OCI-LY7 (cell line): Measurements from ENCODE around the gene PER3. TPM values are rescaled to one million over a fixed set of nuclear protein-coding genes. Genes with fewer than 3 reads are reported as not detected.

ENCODE experiments used
- BruUV-seq: library from RNA; stranded (reverse); fragments of 400-500 nt; replicated peaks from 2 replicates; lab custom pipeline; 2021; lab: Mats Ljungman, UMichigan
- CTCF ChIA-PET: fragments of 300-600 bp; sonication (Branson Sonifier 250); formaldehyde crosslinking; loops from one replicate; lab custom pipeline; 2022; ENCODE audit warnings: antibody characterized with exemption; ENCODE audit not compliant: unreplicated experiment; lab: Charles Lee
- POLR2A ChIA-PET: fragments of 300-600 bp; sonication (Branson Sonifier 250); formaldehyde crosslinking; loops from one replicate; lab custom pipeline; 2022; ENCODE audit warnings: antibody characterized with exemption; lab: Charles Lee
- DNase-seq: peaks from one replicate; pipeline ENCODE4 v3.0.0-alpha.2; 2015; ENCODE audit warnings: low spot score
- H2AFZ ChIP-seq: fragments of 200-600 bp; sonication (generic), shearing (Covaris generic); 2 replicates; pipeline ENCODE4 v1.6.1; 2014; ENCODE audit warnings: mild to moderate bottlenecking, antibody characterized with exemption, low read length, moderate library complexity
- H3K27ac ChIP-seq: fragments of 200-600 bp; sonication (generic); 2 replicates; pipeline ENCODE4 v1.5.1; 2014; ENCODE audit warnings: mixed run types, low read depth, mild to moderate bottlenecking, moderate library complexity, low read length, inconsistent platforms; ENCODE audit not compliant: poor library complexity, severe bottlenecking
- H3K36me3 ChIP-seq: fragments of 200-600 bp; sonication (generic); 2 replicates; pipeline ENCODE4 v1.6.1; 2014; ENCODE audit warnings: mild to moderate bottlenecking, antibody characterized with exemption, low read length, moderate library complexity, mixed read lengths; ENCODE audit not compliant: insufficient read depth
- H3K4me1 ChIP-seq: fragments of 200-600 bp; sonication (generic); 2 replicates; pipeline ENCODE4 v1.5.1; 2014; ENCODE audit warnings: mild to moderate bottlenecking, low read length; ENCODE audit not compliant: insufficient read depth, poor library complexity, severe bottlenecking
- H3K4me2 ChIP-seq: fragments of 200-600 bp; sonication (generic); 2 replicates; pipeline ENCODE4 v1.6.1; 2014; ENCODE audit warnings: mild to moderate bottlenecking, low read length
- H3K4me3 ChIP-seq: fragments of 200-600 bp; sonication (generic); 2 replicates; pipeline ENCODE4 v1.5.1; 2014; ENCODE audit warnings: mild to moderate bottlenecking, low read depth, low read length; ENCODE audit not compliant: poor library complexity, severe bottlenecking
- H3K79me2 ChIP-seq: fragments of 200-600 bp; sonication (generic); 2 replicates; pipeline ENCODE4 v1.6.1; 2016; ENCODE audit warnings: low read depth, mild to moderate bottlenecking, low read length, moderate library complexity, mixed read lengths; ENCODE audit not compliant: insufficient read depth
- H3K9me2 ChIP-seq: fragments of 200-600 bp; sonication (generic); 2 replicates; pipeline ENCODE4 v1.6.1; 2016; ENCODE audit warnings: mild to moderate bottlenecking, low read length, mixed read lengths; ENCODE audit not compliant: insufficient read depth
- H3K9me3 ChIP-seq: fragments of 200-600 bp; sonication (generic); 2 replicates; pipeline ENCODE4 v1.6.1; 2014; ENCODE audit warnings: mild to moderate bottlenecking, mixed run types, low read length, mixed read lengths
- H4K20me1 ChIP-seq: fragments of 200-600 bp; sonication (generic); 2 replicates; pipeline ENCODE4 v1.6.1; 2014; ENCODE audit warnings: mild to moderate bottlenecking, antibody characterized with exemption, low read length, moderate library complexity, mixed read lengths; ENCODE audit not compliant: insufficient read depth
- CTCF ChIP-seq: fragments of 200-600 bp; sonication (generic); conservative IDR thresholded peaks from 2 replicates; pipeline ENCODE4 v1.5.1; 2014; ENCODE audit warnings: mild to moderate bottlenecking, antibody characterized with exemption, low read length, moderate library complexity, mixed read lengths
- EZH2phosphoT487 ChIP-seq: fragments of 200-600 bp; sonication (generic); IDR thresholded peaks from 2 replicates; pipeline ENCODE4 v1.6.1; 2018; ENCODE audit warnings: low read depth, borderline replicate concordance, mild to moderate bottlenecking, mixed run types, antibody characterized with exemption, low read length, moderate library complexity, mixed read lengths
- intact Hi-C: fragments of 100-400 bp; cut with micrococcal nuclease; formaldehyde crosslinking; loops from one replicate; pipeline ENCODE4 v1.10.0; 2022; ENCODE audit not compliant: unreplicated experiment
- total RNA-seq, 2 experiments: library from RNA; depleted of rRNA in 1 of 2; stranded (reverse); fragments of >200 nt in 1 of 2; shearing (Covaris generic) in 1 of 2; gene quantifications; 2 replicates each; pipeline ENCODE4 v1.2.3, GENCODE V29; 2014 to 2022

The PER3 gene
- total RNA-seq, 2 experiments from 2014 or later: 9.0 to 13.1 TPM

GRCh38 chr1:7749126-7749525 is 35.0 kb upstream of the PER3 start:
- Histone ChIP-seq H3K9me3 (no peaks in the 10 kb centered on the region), H3K4me2 (no peak overlapping the region), H3K4me1 (no peaks in the 10 kb centered on the region), H3K4me3 (no peak overlapping the region), H3K27ac (no peak overlapping the region), H3K79me2 (no peaks in the 10 kb centered on the region), H2AFZ (no peak overlapping the region), H4K20me1 (no peaks in the 10 kb centered on the region), H3K9me2 (no peaks in the 10 kb centered on the region), H3K36me3 (no peaks in the 10 kb centered on the region)
- TF ChIP-seq EZH2phosphoT487: no peak
- no peak for TF ChIP-seq CTCF
- ChIA-PET CTCF (interaction anchor here (2.1 kb wide), 1 partner anchor 81 kb away, joined by 11 read pairs; no protein-coding TSS in a partner anchor), POLR2A (interaction anchor here (0.6 to 1.8 kb wide), 4 partner anchors 9 to 1086 kb away, joined by 3 to 7 read pairs (median 4); no protein-coding TSS in a partner anchor)
- DNase-seq: no peak
- no TSS peak for BruUV-seq
- intact Hi-C loops: no loop called here

- H2AFZ ChIP-seq: no peak overlapping the region
- H3K27ac ChIP-seq: no peak overlapping the region
- H3K79me2 ChIP-seq: no peaks in the 10 kb centered on the region
- no peak for DNase-seq
- H3K4me3 ChIP-seq: no peak overlapping the region
- TF ChIP-seq EZH2phosphoT487 (no peak), CTCF (no peak)
- POLR2A ChIA-PET: no interaction called here
- no TSS peak for BruUV-seq
- intact Hi-C loops: no loop called here
- no peak overlapping the region for H3K4me2 ChIP-seq
- no peaks in the 10 kb centered on the region for H3K36me3 ChIP-seq
- H3K9me2 ChIP-seq: no peaks in the 10 kb centered on the region
- H3K9me3 ChIP-seq: no peaks in the 10 kb centered on the region
- H4K20me1 ChIP-seq: no peaks in the 10 kb centered on the region
- CTCF ChIA-PET: interaction anchor here (3.2 kb wide), 1 partner anchor 83 kb away, joined by 33 read pairs; no protein-coding TSS in a partner anchor
- H3K4me1 ChIP-seq: no peaks in the 10 kb centered on the region
These were observed 32.9 kb upstream of the PER3 start for GRCh38 chr1:7751174-7751573.
